Measurements from ENCODE around the gene PAIP2B.
"Not testable (repeated sequence)": the region's sequence is repeated elsewhere in the genome, so short reads cannot be mapped to it uniquely, and the experiment has no call there.

PAIP2B gene

DNA sequence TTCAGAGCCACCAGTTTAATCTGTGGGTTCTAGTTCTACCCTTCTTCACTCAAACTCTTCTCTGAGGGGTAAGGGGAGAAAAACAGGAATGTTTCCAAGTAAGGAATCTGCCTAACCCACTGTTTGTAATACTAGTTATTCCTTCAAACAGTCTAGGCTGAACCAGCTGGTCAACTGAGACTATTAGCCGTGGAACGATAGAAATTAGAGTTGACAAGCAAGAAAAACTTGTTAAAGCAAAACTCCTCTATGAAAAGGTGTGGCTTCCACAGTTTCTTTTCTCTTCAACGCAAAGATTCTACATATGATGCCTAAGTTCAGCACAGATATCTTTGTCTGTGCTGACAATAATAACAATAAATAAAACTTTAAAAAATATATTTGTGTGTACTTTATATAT is 11.5 kb downstream of the PAIP2B start:
- DNase-seq, result no peak

DNA sequence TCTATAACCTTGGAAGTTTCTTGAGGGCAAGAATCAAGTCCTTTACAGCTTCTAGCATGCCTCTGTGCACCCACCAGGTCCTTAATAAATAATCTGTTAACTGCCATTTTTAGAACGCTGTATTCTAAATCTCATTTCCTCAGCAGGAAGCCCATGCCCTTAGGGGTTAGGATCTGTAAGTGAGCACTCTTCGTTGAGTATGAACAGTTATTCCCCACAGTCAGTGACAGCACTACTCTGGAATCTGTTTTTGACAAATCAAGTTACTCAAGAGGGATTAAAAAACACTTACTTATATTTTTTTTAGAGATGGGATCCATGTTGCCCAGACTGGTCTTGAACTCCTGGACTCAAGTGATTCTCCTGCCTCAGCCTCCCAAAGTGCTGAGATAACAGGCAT is 14.6 kb downstream of the PAIP2B start:
- DNase-seq, result no peak

DNA sequence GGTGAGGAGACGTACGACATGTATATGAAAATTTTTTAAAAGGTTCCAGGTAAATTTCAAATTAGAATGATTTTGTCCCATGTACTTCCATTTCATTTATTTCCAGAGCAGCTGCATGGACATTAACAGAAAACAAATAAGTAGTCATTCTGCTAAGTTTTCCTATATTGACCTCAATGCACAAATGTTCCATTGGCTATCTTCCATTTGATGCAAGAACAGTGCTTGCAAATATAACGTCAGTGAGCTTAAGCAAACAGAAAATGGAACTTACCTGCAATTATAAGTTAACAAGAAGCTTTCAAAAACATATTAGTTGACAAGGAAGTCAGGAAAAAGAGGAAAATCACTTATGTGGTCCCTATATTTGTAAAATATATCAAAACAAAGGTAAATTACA is 16.6 kb downstream of the PAIP2B start:
- no peak for DNase-seq

DNA sequence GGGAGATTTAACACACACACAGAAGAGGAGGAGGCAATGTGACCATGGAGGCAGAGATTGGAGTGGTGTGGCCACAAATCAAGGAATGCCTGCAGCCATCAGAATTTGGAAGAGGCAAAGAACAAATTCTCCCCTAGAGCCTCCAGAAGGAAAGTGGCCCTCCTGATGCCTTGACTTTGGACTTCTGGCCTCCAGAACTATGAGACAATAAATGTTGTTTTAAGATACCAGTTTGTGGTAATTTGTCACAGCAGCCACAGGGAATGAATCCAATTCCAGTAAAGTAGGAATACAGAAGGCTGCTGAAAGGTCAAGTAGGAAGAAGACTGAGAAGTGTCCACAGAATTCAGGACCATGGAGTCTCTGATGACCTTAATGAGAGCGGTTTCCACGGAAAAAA is 18.1 kb downstream of the PAIP2B start:
- no peak for DNase-seq

GRCh38 chr2:71207601-71208000 is 19.3 kb downstream of the PAIP2B start:
- DNase-seq, result no peak

GRCh38 chr2:71206271-71206670 is 20.6 kb downstream of the PAIP2B start:
- no peak for DNase-seq

- no peak for DNase-seq
Observed at GRCh38 chr2:71191570-71191943, 35.3 kb downstream of the PAIP2B start.

GRCh38 chr2:71190656-71191569 is 36.0 kb downstream of the PAIP2B start:
- DNase-seq, result no peak

- no peak for DNase-seq
Observed at GRCh38 chr2:71187589-71187988, 39.3 kb downstream of the PAIP2B start.

- no peak for DNase-seq
Observed at GRCh38 chr2:71186973-71187372, 39.9 kb downstream of the PAIP2B start.

DNA sequence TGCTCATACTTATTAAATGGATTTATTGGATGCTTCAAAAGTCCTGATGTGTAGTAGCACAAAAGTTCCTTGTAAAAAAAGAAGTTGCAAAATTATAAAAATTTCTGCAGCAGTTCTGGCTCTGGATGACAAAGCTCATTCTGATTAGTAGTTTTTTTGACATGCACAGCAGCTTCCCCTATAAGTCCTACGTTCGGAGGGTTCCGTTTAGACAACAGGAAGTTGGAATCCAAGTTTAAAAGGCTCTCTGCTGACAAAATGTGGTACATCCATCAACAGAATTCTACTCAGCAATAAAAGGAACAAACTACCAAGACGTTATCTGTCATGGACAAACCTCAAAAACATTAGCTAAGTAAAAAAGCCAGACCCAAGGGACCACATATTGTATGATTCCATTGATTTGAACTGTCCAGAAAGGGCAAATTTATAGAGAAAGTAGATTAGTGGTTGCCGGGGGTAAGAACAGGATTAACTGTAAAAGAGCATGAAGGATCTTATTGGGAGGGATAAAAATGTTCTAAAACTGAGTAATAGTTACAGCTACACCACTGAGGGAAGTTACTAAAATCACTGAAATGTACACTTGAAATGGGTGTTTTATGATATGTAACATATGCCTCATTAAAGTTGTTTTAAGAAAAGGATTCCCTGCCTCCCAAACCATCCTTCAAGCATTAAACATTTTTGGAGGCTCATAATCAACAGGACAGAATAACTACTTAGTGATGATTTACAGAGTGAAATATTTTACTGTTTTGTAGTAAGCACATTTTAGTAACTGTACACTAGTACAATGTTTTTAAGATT is 43.4 kb downstream of the PAIP2B start:
- not testable (repeated sequence) for DNase-seq

GRCh38 chr2:71181316-71181715 is 45.6 kb downstream of the PAIP2B start:
- no peak for DNase-seq

GRCh38 chr2:71178836-71179235 is 48.1 kb downstream of the PAIP2B start:
- DNase-seq, result peak; percentile 46

DNA sequence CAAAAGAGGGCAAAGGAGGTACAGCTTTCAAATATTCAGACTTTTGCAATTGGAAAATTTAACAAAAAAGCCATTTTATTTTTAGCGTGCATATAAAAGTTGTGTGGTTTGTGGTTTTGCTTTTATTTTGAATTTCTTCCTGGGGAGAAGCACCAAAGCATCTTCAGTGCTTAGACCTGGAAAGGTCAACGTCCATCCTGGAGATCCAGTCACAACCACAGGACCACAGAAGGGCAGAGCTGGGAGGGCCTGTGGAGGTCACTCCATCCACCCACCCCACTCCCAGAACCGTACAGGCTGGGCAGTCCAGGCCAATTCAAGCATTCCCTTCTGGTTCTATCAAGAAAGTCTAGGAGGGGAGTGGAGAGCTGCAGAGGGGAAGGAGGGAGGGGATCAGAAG is 52.7 kb downstream of the PAIP2B start:
- DNase-seq, result no peak

DNA sequence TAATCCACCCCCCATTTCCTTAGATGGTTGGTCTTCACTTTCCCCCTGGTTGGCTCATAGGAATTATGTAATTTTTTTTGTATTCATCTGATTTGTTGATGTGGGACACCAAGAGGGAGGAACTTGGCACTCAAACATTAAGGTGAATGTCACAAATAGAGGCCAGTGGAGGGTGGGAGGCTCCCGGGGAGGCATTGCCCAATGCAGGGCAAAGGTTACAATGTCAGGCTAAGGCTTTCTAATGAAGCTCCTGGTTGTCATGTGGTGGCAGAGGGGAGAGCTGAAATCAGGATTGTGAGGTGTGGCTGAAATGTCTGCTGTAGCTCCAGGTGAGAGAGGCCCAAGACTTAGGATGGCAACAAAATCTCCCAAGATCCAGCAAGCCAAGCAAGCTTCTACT is 53.8 kb downstream of the PAIP2B start:
- no peak for DNase-seq

DNA sequence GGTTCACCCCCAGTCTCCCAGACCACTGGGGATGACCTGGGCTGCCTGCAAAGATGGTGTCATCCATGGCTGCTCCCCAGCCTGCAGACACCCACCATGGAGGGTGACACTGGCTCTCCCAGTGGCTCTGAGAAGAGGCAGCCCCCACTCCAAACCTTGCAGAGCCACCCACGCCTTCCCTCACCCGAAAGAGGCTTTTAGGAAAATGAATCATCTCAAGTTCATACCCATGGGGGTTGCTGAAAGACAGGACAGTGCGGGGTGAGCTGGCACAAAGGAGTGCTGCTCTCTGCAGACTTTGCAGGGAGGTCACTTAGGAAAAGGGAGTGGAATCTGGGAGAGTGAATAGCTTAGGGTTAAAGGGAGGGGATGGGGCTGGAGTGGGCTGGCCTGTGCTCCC is 60.1 kb downstream of the PAIP2B start:
- no peak for DNase-seq

DNA sequence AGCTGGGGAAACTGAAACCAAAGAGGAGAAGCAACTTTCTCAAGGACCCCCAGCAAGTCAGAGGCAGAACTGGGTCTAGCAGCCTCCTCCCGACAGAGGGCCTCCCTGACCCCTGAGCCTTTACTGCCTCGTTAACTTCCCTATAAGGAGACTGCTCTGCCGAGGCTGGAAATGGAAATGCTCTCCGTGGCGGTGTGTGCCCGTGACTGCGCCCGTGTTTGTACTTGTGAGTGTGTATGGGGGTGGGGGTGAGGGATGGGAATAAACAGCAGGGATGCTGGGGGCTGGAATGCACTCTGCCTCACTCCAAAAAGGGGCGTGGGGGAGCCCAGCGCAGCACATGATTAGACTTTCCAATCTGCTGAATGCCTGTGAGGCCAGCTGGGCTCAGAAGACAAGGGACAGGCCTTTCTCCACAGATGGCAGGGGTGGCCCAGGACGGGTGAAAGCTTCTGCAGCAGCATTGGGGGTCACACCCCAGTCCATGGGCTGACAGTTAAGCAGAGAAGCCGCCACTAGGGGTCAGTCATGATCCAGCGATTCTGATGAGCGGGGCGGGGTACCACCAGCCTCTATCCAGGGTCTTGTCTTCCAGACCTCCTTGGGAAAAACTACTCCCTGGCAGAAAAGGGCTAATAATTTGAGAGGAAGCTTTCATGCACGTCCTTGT is 69.6 kb downstream of the PAIP2B start:
- DNase-seq, result peak; percentile 53

GRCh38 chr2:71156573-71156972 is 70.3 kb downstream of the PAIP2B start:
- DNase-seq, result peak; percentile 76

GRCh38 chr2:71155846-71156245 is 71.1 kb downstream of the PAIP2B start:
- DNase-seq, result no peak

DNA sequence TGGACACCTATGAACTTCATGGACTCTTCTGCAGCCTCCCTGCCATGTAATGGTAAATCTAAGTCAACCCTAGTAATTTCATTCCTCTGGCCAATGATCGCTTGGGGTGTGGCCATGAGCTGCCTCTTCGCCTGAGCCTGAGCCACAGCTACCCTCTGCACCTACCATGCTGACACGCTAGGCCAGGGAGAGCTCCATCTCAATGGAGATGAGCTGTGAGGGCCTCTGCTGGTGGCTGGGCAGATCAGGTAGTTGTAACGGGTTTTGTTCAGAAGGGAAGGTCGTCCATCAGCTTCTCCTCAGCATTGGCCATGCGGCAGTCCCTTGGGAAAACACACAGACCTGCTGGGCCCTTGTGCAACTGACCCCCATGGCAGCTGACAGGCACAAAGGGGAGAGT is 72.1 kb downstream of the PAIP2B start:
- no peak for DNase-seq

- DNase-seq, result no peak
Observed at GRCh38 chr2:71154279-71154678, 72.6 kb downstream of the PAIP2B start.

DNA sequence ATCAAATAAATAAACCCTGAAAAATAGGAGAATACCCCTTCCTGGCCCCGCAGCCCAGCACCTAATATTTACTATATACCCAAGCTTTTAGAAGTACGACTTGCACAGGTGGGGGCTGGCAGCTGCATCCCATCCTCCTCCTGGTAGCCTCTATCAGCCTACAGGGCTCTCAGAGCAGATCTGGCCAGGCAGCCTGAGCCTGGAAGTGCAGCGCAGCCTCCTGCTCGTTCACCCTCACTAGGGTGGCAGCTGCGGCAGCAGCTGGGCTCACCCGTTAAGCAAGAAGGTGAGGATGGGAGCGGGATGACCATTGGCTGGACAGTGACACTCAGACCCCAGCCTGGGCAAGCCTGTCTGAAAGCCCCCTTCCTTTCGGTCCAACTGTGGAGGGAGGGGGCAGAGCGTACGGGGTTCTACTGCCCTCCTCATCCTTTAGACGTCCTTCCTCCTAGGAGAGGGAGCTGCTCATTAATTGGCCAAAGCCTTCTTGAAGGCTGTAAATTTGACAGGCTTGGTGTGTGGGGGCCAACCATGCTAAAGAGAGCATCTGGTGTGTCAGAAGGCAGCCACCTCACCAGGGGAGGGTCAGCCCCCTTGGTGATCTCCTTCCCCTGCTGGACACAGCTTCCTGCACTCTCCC is 73.2 kb downstream of the PAIP2B start:
- DNase-seq, result no peak

- DNase-seq, result no peak
Observed at GRCh38 chr2:71151620-71152019, 75.3 kb downstream of the PAIP2B start.
